GM18526 (cell line): ENCODE data around the gene INSR.

Source experiments
- POLR2A ChIP-seq: IDR thresholded peaks from 3 replicates; pipeline ENCODE4 v1.6.1; 2011; ENCODE audit not compliant: insufficient read length; ENCODE audit errors: extremely low read depth

Gene INSR

DNA sequence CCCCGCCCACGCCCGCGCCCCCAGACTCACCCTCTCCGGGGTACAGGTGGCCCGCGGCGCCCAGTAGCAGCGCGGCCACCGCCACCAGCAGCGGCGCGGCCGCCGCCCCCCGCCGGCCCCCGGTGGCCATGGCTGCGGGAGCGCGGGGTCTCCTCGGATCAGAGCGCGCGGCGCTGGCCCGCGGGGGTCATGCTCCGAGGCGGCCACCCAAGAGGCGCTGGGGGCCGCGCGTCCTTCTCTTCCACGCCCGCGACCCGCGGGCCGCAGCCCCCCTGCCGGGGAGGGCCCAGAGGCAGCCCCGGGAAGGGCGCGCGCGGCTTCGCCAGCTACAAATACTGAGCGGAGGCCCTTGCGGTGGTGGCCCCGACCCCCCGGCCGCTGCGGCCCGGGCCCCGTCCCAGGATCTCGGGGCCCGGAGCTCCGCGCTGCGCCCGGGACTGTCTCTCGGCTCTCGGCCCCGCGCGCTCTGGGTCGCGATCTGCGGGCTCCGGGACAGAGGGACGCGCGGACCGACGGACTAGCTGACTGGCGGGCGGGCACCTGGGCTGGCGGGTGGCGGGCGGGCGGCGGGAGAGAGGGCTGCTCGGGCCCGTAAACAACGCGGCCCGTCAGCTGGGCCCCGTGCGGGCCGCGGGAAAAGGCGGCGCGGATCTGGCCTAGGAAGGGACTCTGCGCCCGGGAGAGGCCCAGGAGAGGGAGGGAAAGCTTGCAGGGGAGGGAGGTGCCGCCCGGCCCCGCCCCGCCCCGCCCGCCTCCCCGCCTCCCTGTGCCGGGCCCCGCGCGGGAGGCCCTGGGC is at the start of gene INSR:
Gene INSR (minus strand): TSS at position 653 of the 796 bp plus-strand sequence. CDS start 523 bp downstream, at position 130.
- TF ChIP-seq POLR2A = peak; percentile 30

DNA sequence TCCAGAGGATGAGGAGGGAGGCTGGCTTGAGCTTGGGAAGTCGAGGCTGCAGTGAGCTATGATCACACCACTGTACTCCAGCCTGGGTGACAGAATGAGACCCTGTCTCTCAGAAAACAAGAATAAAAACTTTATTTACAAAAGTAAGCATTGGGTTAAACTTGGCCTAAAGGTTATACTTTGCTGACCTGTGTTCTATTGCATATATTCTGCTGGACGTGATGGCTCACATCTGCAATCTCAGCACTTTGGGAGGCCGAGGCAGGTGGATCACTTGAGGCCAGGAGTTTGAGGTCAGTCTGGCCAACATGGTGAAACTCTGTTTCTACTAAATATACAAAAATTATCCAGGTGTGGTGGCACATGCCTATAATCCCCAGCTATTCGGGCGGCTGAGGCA is 47.9 kb upstream of the INSR start:
- TF ChIP-seq POLR2A = no peak

- TF ChIP-seq POLR2A = no peak
Measured at GRCh38 chr19:7340959-7341837, 47.0 kb upstream of the INSR start.

- TF ChIP-seq POLR2A = peak; percentile 29
Measured at GRCh38 chr19:7337380-7338194, 43.4 kb upstream of the INSR start.

GRCh38 chr19:7336321-7336973 is 42.2 kb upstream of the INSR start:
- TF ChIP-seq POLR2A = no peak

DNA sequence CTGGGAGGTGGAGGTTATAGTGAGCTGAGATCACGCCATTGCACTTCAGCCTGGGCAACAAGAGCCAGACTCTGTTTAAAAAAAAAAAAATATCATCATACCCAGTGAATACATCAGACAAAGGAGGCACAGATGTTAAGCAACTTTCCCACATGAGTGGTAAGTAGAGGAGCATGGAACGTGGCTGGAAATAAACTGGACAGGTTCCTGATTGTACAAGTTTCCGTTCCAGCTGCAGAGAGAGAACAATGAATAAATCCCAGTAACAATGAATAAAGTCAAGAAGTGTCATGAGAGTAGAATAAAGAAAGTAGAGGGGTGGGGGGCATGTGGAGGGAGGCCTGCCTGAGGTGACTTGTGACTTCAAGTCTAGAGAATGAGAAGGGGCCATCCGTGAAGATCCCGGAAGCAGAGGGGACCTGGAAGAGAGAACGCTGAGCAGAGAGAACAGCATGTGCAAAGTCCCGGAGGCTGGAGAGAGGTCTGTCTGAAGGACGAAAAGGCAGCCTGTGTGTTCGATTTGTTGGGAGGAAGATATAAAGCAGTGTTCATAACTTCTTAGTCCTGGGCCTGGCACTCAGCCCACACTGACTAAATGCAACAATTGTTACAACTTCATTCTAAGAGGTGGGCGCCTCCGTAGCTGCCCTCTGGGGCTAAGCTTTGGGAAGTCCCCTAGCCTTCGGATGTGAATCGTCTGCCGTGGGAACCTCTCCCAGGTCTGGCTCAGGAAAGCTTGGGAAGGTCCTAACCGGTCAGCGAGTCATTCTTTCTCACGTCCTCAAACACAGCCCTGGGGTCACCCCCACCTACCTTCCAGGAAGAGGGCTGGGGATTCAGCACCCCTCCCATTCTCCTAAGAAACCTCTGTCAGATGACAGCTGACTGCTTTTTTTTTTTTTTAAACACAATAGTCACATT is 39.2 kb upstream of the INSR start:
- no peak for TF ChIP-seq POLR2A

GRCh38 chr19:7331446-7331845 is 37.2 kb upstream of the INSR start:
- no peak for TF ChIP-seq POLR2A

- TF ChIP-seq POLR2A = no peak
Measured at GRCh38 chr19:7328647-7329046, 34.4 kb upstream of the INSR start.

GRCh38 chr19:7327802-7328201 is 33.6 kb upstream of the INSR start:
- no peak for TF ChIP-seq POLR2A

DNA sequence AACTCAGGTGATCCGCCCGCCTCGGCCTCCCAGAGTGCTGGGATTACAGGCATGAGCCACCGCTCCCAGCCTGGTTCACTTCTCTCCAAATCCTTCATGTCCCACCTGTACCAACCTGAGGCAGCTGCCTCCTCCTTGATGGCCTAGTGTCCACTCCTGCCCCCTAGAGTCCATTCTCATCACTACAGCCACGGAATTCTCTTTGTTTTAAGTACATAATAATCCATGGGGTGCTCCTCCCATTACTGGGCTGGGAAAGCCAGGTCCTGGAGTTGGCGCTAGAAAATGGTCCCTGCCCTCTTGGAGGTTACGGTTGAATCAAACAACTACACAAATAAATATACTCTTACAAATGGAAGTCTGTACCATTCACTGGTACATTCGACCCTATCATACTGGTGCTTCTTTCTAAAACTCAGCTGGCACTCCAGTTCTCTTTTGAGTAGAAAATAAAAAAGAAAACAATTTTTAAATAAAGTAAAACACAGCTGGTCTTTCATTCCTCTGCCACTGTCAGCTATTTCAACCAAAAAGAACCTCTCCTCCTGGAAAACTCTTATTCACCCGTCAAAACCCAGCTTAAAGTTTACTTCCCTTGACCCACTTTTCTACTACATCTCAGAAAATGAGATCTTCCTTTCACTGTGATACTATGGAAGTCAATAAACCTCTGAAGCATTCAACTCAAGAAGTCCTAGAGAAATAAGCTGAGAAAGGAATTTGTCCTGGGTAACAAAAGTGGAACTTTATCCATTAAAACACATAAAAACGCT is 32.1 kb upstream of the INSR start:
- TF ChIP-seq POLR2A = no peak

GRCh38 chr19:7318176-7318575 is 24.0 kb upstream of the INSR start:
- TF ChIP-seq POLR2A = no peak

DNA sequence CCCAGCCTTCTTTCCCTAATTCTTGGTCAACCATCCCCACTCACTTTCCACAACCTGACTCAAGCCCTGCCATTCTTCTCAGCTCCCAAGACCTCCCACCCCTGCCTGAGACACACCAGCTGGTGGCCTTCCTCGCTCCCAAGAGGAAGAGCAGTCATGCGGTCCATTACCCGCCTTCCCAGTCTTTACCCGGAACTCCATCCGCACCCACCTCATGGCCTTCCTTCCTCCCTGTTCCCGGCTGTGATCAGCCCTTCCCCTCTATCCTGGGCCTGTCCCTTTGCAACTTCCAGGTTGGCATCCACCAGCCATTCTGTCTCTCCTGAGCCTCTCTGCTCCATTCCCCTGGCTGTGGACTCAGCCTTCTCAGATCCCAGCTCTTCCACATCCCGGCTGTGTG is 18.6 kb upstream of the INSR start:
- no peak for TF ChIP-seq POLR2A

- no peak for TF ChIP-seq POLR2A
Measured at GRCh38 chr19:7311911-7312310, 17.7 kb upstream of the INSR start.
